ENCODE data around the gene FAM136A.

Gene FAM136A

GRCh38 chr2:70325875-70326274, 24.0 kb upstream of the FAM136A start:
- H3K4me3 ChIP-seq (ENCODE audit: low read depth, low read length) = no peak overlapping the region
- ChIA-PET CTCF (no interaction called here), POLR2A (no interaction called here)
- DNase-seq (ENCODE audit: low read depth, low spot score) = no peak
- TF ChIP-seq, protein P1, sequence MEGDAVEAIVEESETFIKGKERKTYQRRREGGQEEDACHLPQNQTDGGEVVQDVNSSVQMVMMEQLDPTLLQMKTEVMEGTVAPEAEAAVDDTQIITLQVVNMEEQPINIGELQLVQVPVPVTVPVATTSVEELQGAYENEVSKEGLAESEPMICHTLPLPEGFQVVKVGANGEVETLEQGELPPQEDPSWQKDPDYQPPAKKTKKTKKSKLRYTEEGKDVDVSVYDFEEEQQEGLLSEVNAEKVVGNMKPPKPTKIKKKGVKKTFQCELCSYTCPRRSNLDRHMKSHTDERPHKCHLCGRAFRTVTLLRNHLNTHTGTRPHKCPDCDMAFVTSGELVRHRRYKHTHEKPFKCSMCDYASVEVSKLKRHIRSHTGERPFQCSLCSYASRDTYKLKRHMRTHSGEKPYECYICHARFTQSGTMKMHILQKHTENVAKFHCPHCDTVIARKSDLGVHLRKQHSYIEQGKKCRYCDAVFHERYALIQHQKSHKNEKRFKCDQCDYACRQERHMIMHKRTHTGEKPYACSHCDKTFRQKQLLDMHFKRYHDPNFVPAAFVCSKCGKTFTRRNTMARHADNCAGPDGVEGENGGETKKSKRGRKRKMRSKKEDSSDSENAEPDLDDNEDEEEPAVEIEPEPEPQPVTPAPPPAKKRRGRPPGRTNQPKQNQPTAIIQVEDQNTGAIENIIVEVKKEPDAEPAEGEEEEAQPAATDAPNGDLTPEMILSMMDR (IDR thresholded peaks at IDR 0.05; ENCODE audit: insufficient read depth, low read length, missing control alignments) = no peak

DNA sequence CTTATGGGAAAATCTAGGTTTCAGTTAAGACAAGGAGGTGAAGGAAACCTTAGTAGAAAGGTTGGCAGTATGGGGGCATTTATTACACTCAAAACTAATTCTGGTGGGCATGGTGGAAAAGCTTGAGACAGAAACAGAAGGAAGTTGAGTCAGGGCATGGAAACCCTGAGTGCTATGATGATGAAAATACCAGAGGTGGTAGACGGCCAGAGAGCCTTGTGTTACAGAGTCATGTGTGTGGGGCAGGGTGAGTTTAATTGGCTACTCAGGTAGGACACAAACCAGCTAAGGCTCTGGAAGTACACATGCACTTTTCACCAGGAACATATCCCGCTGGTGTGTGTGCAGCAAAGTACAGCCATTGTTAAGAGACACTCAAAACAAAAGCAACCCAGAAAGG, 20.7 kb upstream of the FAM136A start:
- DNase-seq (ENCODE audit: low read depth, low spot score) = no peak
- TF ChIP-seq, protein P1 (IDR thresholded peaks at IDR 0.05; ENCODE audit: insufficient read depth, low read length, missing control alignments) = no peak
- CTCF ChIA-PET = interaction anchor here (6.6 kb wide), 1 partner anchor 18 kb away, joined by 45 read pairs; the partner anchor contains the start of gene FAM136A
- POLR2A ChIA-PET = no interaction called here
- no peak overlapping the region for H3K4me3 ChIP-seq (ENCODE audit: low read depth, low read length)

- ChIA-PET CTCF (interaction anchor here (6.6 kb wide), 1 partner anchor 17 kb away, joined by 45 read pairs; the partner anchor contains the start of gene FAM136A), POLR2A (no interaction called here)
- H3K4me3 ChIP-seq (ENCODE audit: low read depth, low read length) = no peak overlapping the region
- TF ChIP-seq, protein P1 (IDR thresholded peaks at IDR 0.05; ENCODE audit: insufficient read depth, low read length, missing control alignments) = no peak
- DNase-seq (ENCODE audit: low read depth, low spot score) = no peak
These were observed 19.5 kb upstream of the FAM136A start for GRCh38 chr2:70321370-70321769.

- TF ChIP-seq, protein P1 (IDR thresholded peaks at IDR 0.05; ENCODE audit: insufficient read depth, low read length, missing control alignments) = no peak
- POLR2A ChIA-PET = no interaction called here
- CTCF ChIA-PET = interaction anchor here (5.0 kb wide), 1 partner anchor 12 kb away, joined by 41 read pairs; the partner anchor contains the start of gene FAM136A
- H3K4me3 ChIP-seq (ENCODE audit: low read depth, low read length) = no peak overlapping the region
- DNase-seq (ENCODE audit: low read depth, low spot score) = no peak
These were observed 12.8 kb upstream of the FAM136A start for GRCh38 chr2:70314640-70315039.

- no peak for DNase-seq (ENCODE audit: low read depth, low spot score)
- H3K4me3 ChIP-seq (ENCODE audit: low read depth, low read length) = no peak overlapping the region
- TF ChIP-seq, protein P1 (IDR thresholded peaks at IDR 0.05; ENCODE audit: insufficient read depth, low read length, missing control alignments) = no peak
- POLR2A ChIA-PET = no interaction called here
- CTCF ChIA-PET = interaction anchor here (0.8 to 5.0 kb wide), 4 partner anchors 9 to 373 kb away, joined by 3 to 41 read pairs (median 5); partner anchors contain the start of gene FAM136A
These were observed 10.7 kb upstream of the FAM136A start for GRCh38 chr2:70312560-70312959.

GRCh38 chr2:70310899-70311298, 9.0 kb upstream of the FAM136A start:
- no peak for DNase-seq (ENCODE audit: low read depth, low spot score)
- no peak overlapping the region for H3K4me3 ChIP-seq (ENCODE audit: low read depth, low read length)
- POLR2A ChIA-PET = no interaction called here
- TF ChIP-seq, protein P1 (IDR thresholded peaks at IDR 0.05; ENCODE audit: insufficient read depth, low read length, missing control alignments) = no peak
- CTCF ChIA-PET = interaction anchor here (1.1 kb wide), 1 partner anchor 9 kb away, joined by 3 read pairs; the partner anchor contains the start of gene FAM136A

Data from AG04449 (cell line).